Measurements from ENCODE around the gene DAZL.
"Not testable (repeated sequence)": the region's sequence is repeated elsewhere in the genome, so short reads cannot be mapped to it uniquely, and the experiment has no call there.

DAZL gene, protein sequence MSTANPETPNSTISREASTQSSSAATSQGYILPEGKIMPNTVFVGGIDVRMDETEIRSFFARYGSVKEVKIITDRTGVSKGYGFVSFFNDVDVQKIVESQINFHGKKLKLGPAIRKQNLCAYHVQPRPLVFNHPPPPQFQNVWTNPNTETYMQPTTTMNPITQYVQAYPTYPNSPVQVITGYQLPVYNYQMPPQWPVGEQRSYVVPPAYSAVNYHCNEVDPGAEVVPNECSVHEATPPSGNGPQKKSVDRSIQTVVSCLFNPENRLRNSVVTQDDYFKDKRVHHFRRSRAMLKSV

DNA sequence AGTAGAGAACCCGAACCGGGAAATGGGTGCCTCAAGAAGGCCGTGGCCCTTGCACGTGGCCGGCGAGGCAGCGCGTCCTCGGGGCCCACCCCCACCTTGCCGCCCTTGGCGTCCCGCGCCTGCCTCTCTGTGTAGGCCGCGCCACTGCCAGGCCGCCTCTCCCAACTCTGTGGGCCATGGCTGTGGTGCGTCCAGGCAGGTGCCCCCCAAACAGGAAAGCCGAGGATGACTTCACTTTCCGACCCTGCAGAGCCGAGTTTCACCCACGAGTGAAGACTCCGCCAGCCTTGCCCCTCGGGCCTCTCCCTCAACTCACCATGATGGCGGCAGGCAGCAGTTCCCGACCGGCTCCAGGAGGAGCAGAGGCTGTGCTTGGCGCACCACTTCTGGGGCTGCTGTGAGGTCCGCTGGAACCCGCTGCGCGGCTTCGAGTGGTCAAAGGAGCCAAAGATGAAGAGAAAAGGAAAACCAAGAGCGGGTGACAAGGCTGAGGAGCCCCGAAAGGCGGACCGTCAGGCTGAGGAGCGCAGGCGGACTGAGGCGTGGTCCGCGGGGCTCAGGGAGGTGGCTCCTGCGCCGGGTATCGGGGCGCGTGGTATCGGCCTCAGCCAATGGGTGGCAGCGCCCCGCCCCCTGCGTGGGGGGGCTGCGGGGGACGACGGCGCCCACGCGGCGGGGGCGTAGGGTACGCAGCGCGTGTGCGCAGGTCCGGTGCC is at the start of gene DAZL:
Gene DAZL (minus strand): TSS at position 537 of the 716 bp plus-strand sequence. CDS start 218 bp downstream, at position 319.
- no peak for DNase-seq

GRCh38 chr3:16654976-16655375 is 49.8 kb upstream of the DAZL start:
- DNase-seq, result no peak

- no peak for DNase-seq
Measured at GRCh38 chr3:16653712-16654111, 48.5 kb upstream of the DAZL start.

- no peak for DNase-seq
Measured at GRCh38 chr3:16647668-16648067, 42.4 kb upstream of the DAZL start.

GRCh38 chr3:16639806-16640205 is 34.6 kb upstream of the DAZL start:
- no peak for DNase-seq

DNA sequence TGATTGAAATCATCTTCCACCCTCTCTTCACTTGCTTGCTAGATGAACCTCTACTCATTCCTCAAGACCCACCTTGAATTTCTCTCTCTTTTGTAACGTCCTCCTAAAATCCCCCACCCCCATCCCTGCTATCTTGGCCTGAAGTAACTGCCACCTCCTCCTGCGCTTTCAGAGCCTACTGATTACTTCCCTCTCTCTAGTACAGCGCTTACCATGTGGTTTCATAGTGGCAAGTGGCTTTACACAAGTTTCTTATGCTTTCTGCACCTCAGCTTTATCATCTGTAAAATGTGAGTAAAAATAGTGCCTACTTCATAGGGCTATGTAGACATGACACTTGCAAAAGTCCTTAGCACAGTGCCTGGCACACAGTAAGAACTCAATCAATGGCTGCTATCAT is 28.7 kb upstream of the DAZL start:
- DNase-seq, result no peak

DNA sequence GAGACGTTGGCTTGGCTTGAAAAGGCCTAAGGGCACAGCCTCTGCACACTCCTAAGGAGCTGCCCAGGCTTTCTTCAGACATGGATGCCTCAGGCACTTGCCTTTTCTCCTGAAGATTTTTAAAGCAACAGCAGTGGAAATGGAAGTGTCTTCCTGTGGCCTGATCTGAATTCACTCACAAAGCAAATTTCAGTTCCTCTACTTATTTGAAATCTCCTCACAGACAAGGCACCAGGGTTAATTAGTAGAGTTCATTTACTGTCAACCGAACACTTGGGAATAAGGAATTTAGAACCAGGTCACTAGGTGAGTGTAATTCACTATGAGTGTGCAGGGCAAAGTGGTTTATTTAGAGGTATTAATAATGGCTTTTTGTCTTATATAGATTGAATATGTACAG is 27.2 kb upstream of the DAZL start:
- no peak for DNase-seq

GRCh38 chr3:16618721-16619120 is 13.5 kb upstream of the DAZL start:
- DNase-seq, result no peak

DNA sequence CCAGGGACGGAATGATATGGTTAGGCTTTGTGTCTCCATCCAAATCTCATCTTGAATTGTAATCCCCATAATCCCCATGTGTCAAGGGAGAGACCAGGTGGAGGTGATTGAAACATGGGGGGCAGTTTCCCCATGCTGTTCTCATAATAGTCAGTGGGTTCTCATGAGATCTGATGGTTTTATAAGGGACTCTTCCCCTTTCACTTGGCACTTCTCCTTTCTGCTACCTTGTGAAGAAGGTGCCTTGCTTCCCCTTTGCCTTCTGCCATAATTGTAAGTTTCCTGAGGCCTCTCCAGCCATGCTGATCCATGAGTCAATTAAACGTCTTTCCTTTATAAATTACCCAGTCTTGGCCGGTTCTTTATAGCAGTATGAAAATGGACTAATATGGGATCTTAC is 11.9 kb upstream of the DAZL start:
- not testable (repeated sequence) for DNase-seq

DNA sequence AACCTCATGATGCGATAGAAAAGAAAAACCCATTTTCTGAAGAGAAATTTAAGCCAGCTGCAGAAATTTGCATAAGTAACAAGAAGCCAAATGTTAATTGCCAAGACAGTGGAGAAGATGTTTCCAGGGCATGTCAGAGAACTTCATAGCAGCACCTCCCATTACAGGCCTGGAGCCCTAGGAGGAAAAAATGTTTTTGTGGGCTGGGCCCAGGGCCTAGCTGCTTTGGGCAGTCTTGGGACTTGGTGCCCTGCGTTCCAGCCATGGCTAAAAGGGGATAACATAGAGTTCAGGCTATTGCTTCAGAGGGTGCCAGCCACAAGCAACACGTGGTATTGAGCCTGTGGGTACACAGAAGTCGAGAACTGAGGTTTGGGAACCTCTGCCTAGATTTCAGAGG is 10.9 kb upstream of the DAZL start:
- DNase-seq, result no peak

DNA sequence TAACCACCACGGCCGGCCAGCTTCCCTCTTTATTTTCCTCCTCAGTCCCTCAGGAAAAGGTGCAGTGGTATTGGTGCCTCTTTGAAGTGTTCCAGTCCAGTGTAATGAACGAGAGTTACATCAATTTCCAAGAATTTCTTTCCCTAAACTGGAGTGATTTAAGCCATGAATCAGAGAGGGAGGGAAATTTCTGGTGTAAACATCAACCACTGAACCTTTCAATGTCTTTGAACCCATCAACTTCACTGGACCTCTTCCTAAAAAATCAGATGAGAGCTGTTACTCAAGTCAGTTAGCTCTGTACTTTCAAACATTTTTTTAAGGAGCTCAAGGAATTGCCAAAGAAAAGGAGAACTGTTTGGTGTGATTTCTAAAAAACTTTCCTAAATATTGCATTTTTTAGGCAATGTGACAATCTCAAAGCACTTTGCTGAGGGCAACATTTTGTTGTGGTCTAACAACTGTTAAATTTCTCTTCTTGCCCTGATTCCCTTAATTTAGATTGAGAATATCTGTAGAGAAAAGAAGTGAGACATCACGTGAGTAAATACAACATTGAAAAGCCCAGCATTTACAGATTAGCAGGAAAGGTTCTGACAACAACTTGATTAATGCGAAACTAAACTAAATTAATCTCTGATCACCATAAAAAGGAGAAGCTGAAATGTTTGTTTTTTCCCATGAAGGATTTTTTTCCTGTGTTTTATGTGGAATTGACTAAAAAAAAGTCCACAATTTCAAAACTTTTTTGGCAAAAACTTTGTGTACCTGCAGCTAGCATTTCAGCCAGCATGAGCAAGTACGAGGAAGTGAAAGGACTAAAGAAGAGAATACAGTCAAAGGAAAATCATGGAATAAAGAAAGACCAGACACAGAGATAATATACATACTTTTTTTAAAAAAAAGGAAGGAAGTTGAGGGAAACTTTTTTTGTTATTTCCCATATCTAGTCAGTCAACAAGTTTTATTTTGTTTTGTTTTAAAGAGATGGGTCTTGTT is 9.1 kb upstream of the DAZL start:
- no peak for DNase-seq

DNA sequence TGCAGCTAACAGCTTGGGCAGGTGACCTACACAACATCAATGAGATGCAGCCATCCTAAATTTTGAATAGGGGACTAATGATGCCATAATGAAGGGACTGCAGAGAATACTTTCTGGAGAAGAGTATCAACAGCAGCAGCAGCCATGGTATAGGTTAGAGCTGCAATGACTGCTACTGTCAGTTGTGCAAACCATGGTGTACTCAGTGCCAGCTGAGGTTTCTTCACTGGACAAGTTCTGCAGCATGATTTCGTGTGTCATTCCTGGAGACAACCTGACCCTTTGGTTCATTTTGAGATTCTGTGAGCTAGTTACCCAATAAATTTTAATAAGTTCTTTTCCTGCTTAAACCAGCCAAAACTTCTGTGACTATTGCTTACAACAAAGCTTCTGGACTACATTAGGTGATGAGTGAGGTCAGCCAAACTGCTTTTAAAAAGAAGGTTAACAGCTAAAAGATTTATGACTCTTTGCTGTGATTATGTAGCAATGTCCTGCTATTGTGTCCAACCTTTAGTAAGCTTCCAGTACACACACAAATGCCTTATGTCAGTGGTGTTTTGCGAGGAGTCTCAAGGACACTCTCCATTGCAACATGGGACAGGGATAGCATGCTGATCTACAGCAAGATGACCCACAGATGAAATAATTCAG is 4.8 kb upstream of the DAZL start:
- DNase-seq, result no peak

DNA sequence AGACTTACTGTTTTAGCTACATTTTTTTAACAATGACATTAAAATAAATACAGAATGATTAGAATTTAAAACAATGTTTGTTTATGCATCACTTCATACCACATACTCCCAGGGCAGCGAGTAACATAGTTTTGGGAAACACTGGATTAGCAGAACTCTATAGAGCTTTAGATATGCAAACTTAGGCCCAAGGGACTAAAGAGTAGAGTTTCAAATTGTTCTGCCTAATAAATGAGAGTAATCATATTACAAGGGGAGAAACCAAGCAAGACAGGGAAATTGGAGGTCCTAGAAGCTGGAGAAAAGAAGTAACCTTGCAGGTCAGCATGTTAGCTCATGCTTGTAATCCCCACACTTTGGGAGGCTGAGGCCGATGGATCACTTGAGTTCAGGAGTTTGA is 3.6 kb upstream of the DAZL start:
- DNase-seq, result no peak

- no peak for DNase-seq
Measured at GRCh38 chr3:16607718-16608117, 2.5 kb upstream of the DAZL start.

DNA sequence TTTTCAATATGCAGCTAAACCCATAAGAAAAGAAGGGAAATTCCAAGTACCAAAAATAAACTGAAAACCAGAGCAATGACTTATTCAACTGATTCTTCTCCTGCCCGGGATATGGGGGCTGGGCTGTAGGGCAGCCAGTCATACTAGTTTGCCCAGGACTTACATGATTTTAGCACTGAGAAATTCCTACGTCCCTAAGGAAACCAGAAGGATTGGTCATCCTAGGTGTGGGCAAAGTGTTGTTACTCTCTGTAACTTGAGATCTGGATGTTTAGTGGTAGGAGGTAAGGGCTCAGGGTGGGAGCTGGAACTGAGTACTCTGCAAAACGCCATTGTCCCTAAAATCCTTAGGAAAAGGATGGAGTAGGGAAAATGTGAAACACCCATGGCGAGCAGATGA is 1.2 kb upstream of the DAZL start:
- DNase-seq, result no peak

- DNase-seq, result no peak
Measured at GRCh38 chr3:16605966-16606365, 743 bp upstream of the DAZL start.

DNA sequence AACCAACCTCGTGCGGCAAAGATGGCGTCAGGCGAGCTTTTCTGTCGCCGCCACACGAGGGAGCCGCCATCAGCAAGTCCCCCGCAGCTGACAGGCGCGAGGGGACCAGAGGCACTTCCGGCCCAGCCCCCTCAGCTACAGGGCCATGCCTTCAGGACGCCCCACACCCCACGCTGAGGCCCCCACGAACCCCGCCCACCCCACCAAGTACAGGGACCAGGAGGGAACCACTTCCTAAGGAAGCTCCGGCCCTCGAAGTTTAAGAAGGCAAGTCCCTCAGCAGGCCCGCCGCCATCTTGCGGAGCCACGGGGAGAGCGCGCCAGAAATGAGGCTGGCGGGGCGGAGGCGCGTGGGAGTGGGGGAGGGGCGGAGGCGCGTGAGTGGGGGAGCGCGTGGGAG is 790 bp downstream of the DAZL start:
- no peak for DNase-seq

DNA sequence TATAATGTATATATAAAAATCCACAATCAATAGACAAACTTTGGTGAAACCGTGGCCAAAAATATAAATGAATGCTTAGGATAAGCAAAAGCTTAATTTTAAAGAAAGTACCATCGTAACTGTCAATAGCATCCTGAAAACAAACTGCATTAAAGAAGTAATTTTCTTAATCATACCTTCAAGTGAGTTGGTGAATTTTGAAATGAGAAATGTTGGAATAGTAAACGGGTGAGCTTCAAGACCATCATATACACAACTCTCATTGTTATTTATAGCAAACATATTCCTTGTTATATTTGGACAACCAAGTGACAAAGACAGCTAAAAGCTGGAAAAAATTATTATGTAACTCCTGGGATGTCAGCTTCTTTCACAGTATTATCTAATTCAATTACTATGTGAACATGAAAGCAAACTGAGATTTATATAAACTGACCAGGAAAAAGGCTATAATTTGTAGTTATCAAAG is 3.7 kb downstream of the DAZL start:
- no peak for DNase-seq

- peak; percentile 37 for DNase-seq
Measured at GRCh38 chr3:16600780-16601536, 4.3 kb downstream of the DAZL start.

DNA sequence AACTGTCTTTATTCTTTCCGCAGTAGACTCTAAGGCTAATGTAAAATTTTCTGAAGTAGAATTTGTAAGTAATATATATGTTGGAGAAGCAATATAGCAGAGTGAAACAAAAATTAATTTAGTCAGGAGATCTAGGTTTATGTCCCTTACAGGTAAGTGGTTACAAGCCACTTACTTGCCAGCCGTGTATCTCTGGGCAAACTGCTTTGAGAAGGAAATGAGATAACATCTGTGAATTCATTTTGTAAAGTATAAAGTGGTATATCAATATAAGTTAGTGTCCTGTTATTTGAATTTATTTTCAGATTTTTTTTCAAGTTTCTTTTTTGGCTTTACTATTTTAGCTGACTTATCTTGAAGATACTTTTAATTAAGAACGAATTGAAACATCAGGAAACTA is 5.5 kb downstream of the DAZL start:
- no peak for DNase-seq

- DNase-seq, result no peak
Measured at GRCh38 chr3:16596352-16597032, 8.7 kb downstream of the DAZL start.
